H1 (cell line): ENCODE measurements around the gene PIANP. TPM values are rescaled to one million over a fixed set of nuclear protein-coding genes. Genes with fewer than 3 reads are reported as not detected.

Source experiments
- TAF1 ChIP-seq: IDR thresholded peaks from 2 replicates; pipeline ENCODE4 v1.6.1; 2011; ENCODE audit warnings: mild to moderate bottlenecking, low read depth, low read length
- polyA plus RNA-seq, 7 experiments: library from polyadenylated mRNA; depleted of rRNA in 3 of 7; stranded (reverse) in 5 of 7; unstranded in 2 of 7; fragments of >200 nt in 5 of 7; fragments of 200-250 nt in 2 of 7; gene quantifications; 1 replicate in 5 of 7; 2 replicates in 1 of 7; 4 replicates in 1 of 7; pipeline versions ENCODE4 v1.2.1 to v1.2.3, GENCODE V29; 2011 to 2013; ENCODE audit warnings: missing spikeins in 2 of 7, mixed read lengths in 2 of 7
- total RNA-seq: library from RNA; stranded (reverse); fragmentation: NEBNext Ultra II Directional; extraction: Animal tissue kit (Norgen Biotek cat#: 25700); gene quantifications from 2 replicates; pipeline ENCODE4 v1.2.1, GENCODE V29; 2021
- TF ChIP-seq, protein P1 (sequence below): IDR thresholded peaks from 2 replicates; pipeline ENCODE4 v1.6.1; 2012; ENCODE audit warnings: inconsistent platforms

The PIANP gene
- total and polyA plus RNA-seq, 2 of the 8 experiments (the other 6 are each of a cell fraction or from before 2014, with no cell fraction given): 6.3 to 9.8 TPM

DNA sequence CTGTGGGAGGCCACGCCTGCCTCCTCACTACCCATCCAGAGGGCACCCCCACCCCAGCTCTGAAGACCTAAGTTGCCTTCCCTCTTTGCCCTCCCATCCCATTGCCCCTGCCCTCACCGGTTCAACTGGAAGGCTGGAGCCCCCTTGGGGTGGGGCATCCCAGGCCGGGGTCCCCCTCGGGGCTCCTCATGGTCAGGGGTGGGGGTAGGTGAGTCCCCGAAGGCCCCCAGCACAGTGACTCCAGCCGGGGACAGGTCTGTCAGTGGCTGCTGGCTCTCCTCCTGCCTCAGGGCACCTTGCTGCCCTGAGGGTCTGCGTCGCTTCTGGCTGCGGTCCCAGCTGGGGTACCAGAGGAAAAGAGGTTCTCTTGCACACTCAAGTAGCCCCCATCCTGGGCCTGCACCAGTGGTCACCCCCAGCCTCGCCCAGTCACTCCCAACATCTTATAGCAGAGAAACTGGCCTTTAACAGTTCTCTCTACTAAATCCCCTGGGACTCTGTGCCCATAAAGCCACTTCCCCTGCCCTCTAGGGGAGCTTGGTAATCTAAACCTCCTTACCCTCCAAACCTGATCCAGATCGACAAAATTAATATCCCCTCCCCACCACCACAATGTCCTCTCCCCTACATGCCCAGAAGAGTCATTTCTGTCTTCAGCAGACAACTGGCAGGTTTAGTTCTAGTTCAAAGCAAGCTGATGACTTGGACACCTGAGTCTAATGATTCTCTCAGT lies 5.1 kb downstream of the PIANP start (continued):
- TF ChIP-seq, protein P1, sequence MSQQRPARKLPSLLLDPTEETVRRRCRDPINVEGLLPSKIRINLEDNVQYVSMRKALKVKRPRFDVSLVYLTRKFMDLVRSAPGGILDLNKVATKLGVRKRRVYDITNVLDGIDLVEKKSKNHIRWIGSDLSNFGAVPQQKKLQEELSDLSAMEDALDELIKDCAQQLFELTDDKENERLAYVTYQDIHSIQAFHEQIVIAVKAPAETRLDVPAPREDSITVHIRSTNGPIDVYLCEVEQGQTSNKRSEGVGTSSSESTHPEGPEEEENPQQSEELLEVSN: no peak
- no peak for TF ChIP-seq TAF1
